Common myeloid progenitor, CD34-positive (primary cell): Measurements from ENCODE around the gene SLIT1.

Experiments
- CTCF ChIA-PET: fragments of 350-600 bp; sonication (Branson Sonifier 250); formaldehyde crosslinking; loops from one replicate; lab custom pipeline; 2021; ENCODE audit warnings: antibody characterized with exemption; lab: Charles Lee
- POLR2A ChIA-PET: fragments of 350-600 bp; sonication (Branson Sonifier 250); formaldehyde crosslinking; loops from one replicate; lab custom pipeline; 2021; ENCODE audit warnings: antibody characterized with exemption; lab: Charles Lee
- DNase-seq, 3 donors: peaks; one replicate each; pipeline versions ENCODE4 v3.0.0 to v3.0.0-alpha.2; 2013
- H3K27ac ChIP-seq, 2 experiments: 1 replicate in 1 of 2; 2 replicates in 1 of 2; pipeline ENCODE4 v1.7.0; 2013; ENCODE audit warnings: inconsistent platforms in 2 of 2, low read length in 2 of 2, mild to moderate bottlenecking in 2 of 2, low read depth in 1 of 2, moderate library complexity in 1 of 2; ENCODE audit not compliant: severe bottlenecking in 2 of 2, insufficient read depth in 1 of 2, poor library complexity in 1 of 2
- H3K27me3 ChIP-seq, 5 experiments: replicated peaks in 2 of 5; 1 replicate in 3 of 5; 2 replicates in 2 of 5; pipeline versions ENCODE4 v1.6.1 to v1.7.0; 2013; ENCODE audit warnings: low read length in 4 of 5, mild to moderate bottlenecking in 2 of 5, moderate library complexity in 2 of 5, inconsistent platforms in 1 of 5; ENCODE audit not compliant: insufficient read depth in 5 of 5, control insufficient read depth in 4 of 5
- H3K36me3 ChIP-seq, 4 experiments: 1 replicate in 2 of 4; 2 replicates in 2 of 4; pipeline versions ENCODE4 v1.6.1 to v1.7.0; 2013; ENCODE audit warnings: low read length in 3 of 4, control low read depth in 1 of 4, mild to moderate bottlenecking in 1 of 4; ENCODE audit not compliant: control insufficient read depth in 4 of 4, insufficient read depth in 4 of 4
- H3K4me1 ChIP-seq, 4 experiments: 1 replicate in 3 of 4; 2 replicates in 1 of 4; pipeline versions ENCODE4 v1.6.1 to v1.7.1; 2013; ENCODE audit warnings: low read length in 3 of 4, mild to moderate bottlenecking in 3 of 4, control low read depth in 1 of 4, inconsistent platforms in 1 of 4, moderate library complexity in 1 of 4; ENCODE audit not compliant: control insufficient read depth in 4 of 4, insufficient read depth in 4 of 4; ENCODE audit errors: control extremely low read depth in 1 of 4
- H3K4me3 ChIP-seq, 7 experiments: 1 replicate in 4 of 7; 2 replicates in 3 of 7; pipeline versions ENCODE4 v1.5.1 to v1.7.0; 2013; ENCODE audit warnings: mild to moderate bottlenecking in 7 of 7, low read length in 6 of 7, moderate library complexity in 6 of 7, inconsistent platforms in 2 of 7, low read depth in 2 of 7, control low read depth in 1 of 7; ENCODE audit not compliant: insufficient read depth in 4 of 7, control insufficient read depth in 1 of 7; ENCODE audit errors: extremely low read depth in 1 of 7
- H3K9me3 ChIP-seq, 5 experiments: 1 replicate in 4 of 5; 2 replicates in 1 of 5; pipeline versions ENCODE4 v1.6.1 to v1.7.1; 2013; ENCODE audit warnings: low read length in 4 of 5, mild to moderate bottlenecking in 2 of 5, inconsistent platforms in 1 of 5, low read depth in 1 of 5, moderate library complexity in 1 of 5; ENCODE audit not compliant: control insufficient read depth in 4 of 5, insufficient read depth in 2 of 5; ENCODE audit errors: control extremely low read depth in 1 of 5
- WGBS: methylation state at CpG from one replicate; pipeline ENCODE4 v1.1.5; 2013; ENCODE audit not compliant: insufficient coverage; 5-methylcytosine and 5-hydroxymethylcytosine counted together

Gene SLIT1

DNA sequence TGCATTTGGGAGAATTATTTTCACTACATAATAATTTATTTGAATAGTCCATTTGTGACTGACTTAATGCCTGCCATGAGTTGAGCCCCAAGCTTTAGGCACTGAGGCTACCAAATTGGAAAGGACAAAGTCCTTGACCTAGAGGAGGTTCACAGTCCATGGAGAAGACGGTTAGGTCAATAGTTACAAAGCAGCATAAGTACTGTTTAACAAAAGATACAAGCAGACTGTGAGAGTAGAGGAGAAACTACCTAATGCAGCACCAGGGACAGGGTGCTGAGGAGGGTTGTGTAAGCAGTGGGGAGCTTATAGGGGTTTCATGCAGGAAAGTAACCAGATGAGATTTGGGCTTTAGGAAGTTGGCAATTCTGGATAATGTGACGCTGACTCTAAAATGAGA, 214.4 kb downstream of the SLIT1 start:
- WGBS, result no CpG with 5 or more reads among the region's 2 CpGs
- H3K4me3 ChIP-seq, result no peak overlapping the region
- ChIA-PET POLR2A (no interaction called here), CTCF (interaction anchor here (0.6 to 1.7 kb wide), 4 partner anchors 9 to 25 kb away, joined by 3 to 5 read pairs (median 3); no protein-coding TSS in a partner anchor)
- H3K27me3 ChIP-seq, result no peaks in the 10 kb centered on the region
- H3K36me3 ChIP-seq, result peaks cover 0 to 2% (median 0%) of the 10 kb centered on the region in 4 experiments
- no peak overlapping the region for H3K27ac ChIP-seq
- H3K4me1 ChIP-seq, result no peaks in the 10 kb centered on the region
- DNase-seq, result no peak
- H3K9me3 ChIP-seq, result no peaks in the 10 kb centered on the region

- no peaks in the 10 kb centered on the region for H3K27me3 ChIP-seq
- no peak for DNase-seq
- no peak overlapping the region for H3K27ac ChIP-seq
- no peak overlapping the region for H3K4me3 ChIP-seq
- H3K36me3 ChIP-seq, result no peaks in the 10 kb centered on the region
- POLR2A ChIA-PET, result interaction anchor here (0.6 kb wide), 1 partner anchor 16 kb away, joined by 3 read pairs; no protein-coding TSS in a partner anchor
- WGBS, result 100% methylated on average over 3 of the region's 5 CpGs
- H3K9me3 ChIP-seq, result no peaks in the 10 kb centered on the region
- CTCF ChIA-PET, result interaction anchor here (1.3 kb wide), 1 partner anchor 26 kb away, joined by 3 read pairs; no protein-coding TSS in a partner anchor
- no peaks in the 10 kb centered on the region for H3K4me1 ChIP-seq
Measured at GRCh38 chr10:96968682-96969423, 216.9 kb downstream of the SLIT1 start.

DNA sequence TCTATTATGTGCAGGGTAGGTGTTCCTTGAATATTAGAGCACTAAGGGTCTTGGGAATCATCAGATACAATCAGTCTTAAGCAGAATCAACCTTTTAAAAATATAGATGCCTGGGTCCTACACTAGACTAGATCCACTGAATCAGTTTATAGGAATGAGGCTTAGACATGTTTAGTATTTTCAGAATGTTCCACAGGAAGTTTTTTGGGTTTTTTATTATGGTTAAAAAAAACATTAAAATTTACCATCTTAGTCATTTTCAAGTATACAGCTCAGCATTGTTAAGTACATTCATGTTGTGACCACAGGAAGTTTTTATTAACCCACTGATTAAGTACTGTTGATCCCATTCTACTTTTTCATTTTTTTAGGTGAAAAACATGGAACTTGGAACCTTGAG, 217.9 kb downstream of the SLIT1 start:
- DNase-seq, result no peak
- Histone ChIP-seq H3K27ac (no peak overlapping the region), H3K27me3 (no peaks in the 10 kb centered on the region), H3K4me1 (no peaks in the 10 kb centered on the region), H3K4me3 (no peak overlapping the region), H3K9me3 (no peaks in the 10 kb centered on the region), H3K36me3 (peaks cover 0 to 3% (median under 1%) of the 10 kb centered on the region in 4 experiments)
- POLR2A ChIA-PET, result no interaction called here
- CTCF ChIA-PET, result interaction anchor here (0.6 to 1.3 kb wide), 2 partner anchors 27 to 282 kb away, joined by 3 read pairs; no protein-coding TSS in a partner anchor

DNA sequence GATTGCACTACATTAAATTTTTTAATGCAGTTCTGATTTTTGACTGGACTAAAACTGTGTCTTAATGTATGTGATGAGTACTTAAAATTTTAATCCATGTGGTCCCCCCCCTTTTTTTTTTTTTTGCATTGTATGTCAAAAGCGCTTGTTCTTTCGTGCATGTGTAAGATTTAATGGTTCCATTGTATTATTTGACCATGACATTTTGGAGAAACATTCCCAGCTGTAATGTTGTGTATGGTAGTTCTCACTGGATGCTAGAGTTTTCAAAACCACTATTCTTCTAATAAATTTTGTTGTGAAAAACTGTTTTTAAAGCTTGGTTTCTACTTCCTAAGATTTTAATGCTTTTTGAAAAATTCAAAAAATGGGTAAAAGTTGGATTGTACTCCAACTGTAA, 221.6 kb downstream of the SLIT1 start:
- CTCF ChIA-PET, result no interaction called here
- Histone ChIP-seq H3K4me1 (no peaks in the 10 kb centered on the region), H3K27me3 (no peaks in the 10 kb centered on the region), H3K9me3 (no peaks in the 10 kb centered on the region), H3K36me3 (peaks cover 0 to 11% (median 3%) of the 10 kb centered on the region in 4 experiments), H3K4me3 (no peak overlapping the region), H3K27ac (no peak overlapping the region)
- no CpG with 5 or more reads among the region's 2 CpGs for WGBS
- POLR2A ChIA-PET, result no interaction called here
- no peak for DNase-seq

DNA sequence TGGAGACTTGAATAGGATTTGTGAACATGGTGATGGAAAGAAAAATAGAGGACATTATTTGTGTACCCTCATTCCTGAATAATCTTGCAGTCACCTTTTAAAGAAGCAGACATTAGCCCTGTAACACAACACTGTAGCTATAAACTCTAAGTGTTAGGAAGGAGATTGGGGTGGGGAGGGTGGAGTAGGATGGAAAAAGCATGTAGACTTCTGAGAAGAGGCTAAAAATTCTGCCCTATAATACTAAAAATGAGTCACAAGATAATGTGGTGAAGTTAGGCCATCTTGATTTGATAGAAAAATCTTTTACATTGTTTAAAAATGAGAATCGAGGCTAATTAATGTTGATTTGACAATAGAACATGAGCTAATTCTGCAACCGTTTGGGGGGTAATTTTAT, 224.9 kb downstream of the SLIT1 start:
- 87% methylated on average over 2 of the region's 2 CpGs for WGBS
- CTCF ChIA-PET, result interaction anchor here (1.1 to 3.0 kb wide), 4 partner anchors 10 to 35 kb away, joined by 3 to 12 read pairs (median 4); no protein-coding TSS in a partner anchor

GRCh38 chr10:96959733-96960132, 226.0 kb downstream of the SLIT1 start:
- Histone ChIP-seq H3K4me3 (no peak overlapping the region), H3K9me3 (no peaks in the 10 kb centered on the region), H3K27me3 (no peaks in the 10 kb centered on the region), H3K27ac (no peak overlapping the region), H3K4me1 (no peaks in the 10 kb centered on the region), H3K36me3 (peaks cover 17 to 31% (median 24%) of the 10 kb centered on the region in 4 experiments)
- POLR2A ChIA-PET, result no interaction called here
- WGBS, result no CpG with 5 or more reads among the region's 1 CpG
- no peak for DNase-seq
- CTCF ChIA-PET, result interaction anchor here (0.5 to 3.0 kb wide), 6 partner anchors 9 to 472 kb away, joined by 3 to 12 read pairs (median 4); no protein-coding TSS in a partner anchor

More for the DNA sequence above, 224.9 kb downstream of the SLIT1 start:
- Histone ChIP-seq H3K9me3 (no peaks in the 10 kb centered on the region), H3K36me3 (peaks cover 7 to 20% (median 16%) of the 10 kb centered on the region in 4 experiments), H3K4me1 (no peaks in the 10 kb centered on the region), H3K4me3 (no peak overlapping the region), H3K27ac (no peak overlapping the region), H3K27me3 (no peaks in the 10 kb centered on the region)
- POLR2A ChIA-PET, result interaction anchor here (0.7 kb wide), 1 partner anchor 18 kb away, joined by 4 read pairs; no protein-coding TSS in a partner anchor
- DNase-seq, result no peak

DNA sequence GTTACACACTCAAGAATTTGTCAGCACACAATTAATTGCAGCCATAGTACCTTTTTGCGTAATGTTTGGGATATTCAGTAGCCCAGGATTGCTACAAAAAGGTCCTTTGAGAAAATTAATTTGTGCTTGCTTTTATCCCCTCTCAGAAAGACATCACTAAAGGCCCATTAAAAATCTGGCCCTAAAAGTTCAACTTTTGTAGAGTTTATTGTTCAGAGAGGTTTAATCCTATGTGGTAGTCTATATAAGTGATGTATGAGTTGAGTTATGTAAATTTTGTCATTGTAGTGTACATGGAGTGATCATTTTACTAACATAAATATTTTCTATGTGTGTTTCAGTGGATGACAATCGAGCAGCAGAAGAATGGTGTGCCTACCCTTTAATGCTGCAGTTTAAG, 227.7 kb downstream of the SLIT1 start:
- Histone ChIP-seq H3K4me1 (no peaks in the 10 kb centered on the region), H3K27ac (no peak overlapping the region), H3K4me3 (no peak overlapping the region), H3K9me3 (no peaks in the 10 kb centered on the region), H3K36me3 (peaks cover 19 to 39% (median 28%) of the 10 kb centered on the region in 4 experiments), H3K27me3 (no peaks in the 10 kb centered on the region)
- no peak for DNase-seq
- ChIA-PET CTCF (interaction anchor here (0.6 to 1.2 kb wide), 3 partner anchors 15 to 317 kb away, joined by 3 read pairs; no protein-coding TSS in a partner anchor), POLR2A (no interaction called here)
- 100% methylated on average over 2 of the region's 2 CpGs for WGBS
